Measurements from ENCODE around the gene JAKMIP2.

The JAKMIP2 gene

GRCh38 chr5:147752033-147752432, 30.5 kb downstream of the JAKMIP2 start (continued):
- TF ChIP-seq ZNF707 (tag by site-specific recombination; IDR thresholded peaks at IDR 0.05) (no peak), ZNF335 (tag by site-specific recombination; conservative IDR thresholded peaks at IDR 0.05) (no peak), PRDM4 (tag by site-specific recombination; IDR thresholded peaks at IDR 0.05) (peak; percentile 48), ZBTB17 (tag by site-specific recombination; IDR thresholded peaks at IDR 0.05) (no peak), REST (tag by site-specific recombination; IDR thresholded peaks at IDR 0.05) (no peak), ZNF830 (tag by site-specific recombination; IDR thresholded peaks at IDR 0.05; ENCODE audit: low read depth) (no peak), YY2 (tag by site-specific recombination; IDR thresholded peaks at IDR 0.05) (no peak), ZNF354C (tag by site-specific recombination; IDR thresholded peaks at IDR 0.05; ENCODE audit: borderline replicate concordance, low read depth) (no peak), ZNF645 (tag by site-specific recombination; IDR thresholded peaks at IDR 0.05) (no peak), ZNF488 (tag by site-specific recombination; IDR thresholded peaks at IDR 0.05) (no peak), CTCF (tag by site-specific recombination; IDR thresholded peaks at IDR 0.05) (no peak), ZNF513 (tag by site-specific recombination; IDR thresholded peaks at IDR 0.05) (no peak), ZNF670 (tag by site-specific recombination; IDR thresholded peaks at IDR 0.05; ENCODE audit: low read depth) (no peak), ZNF629 (tag by site-specific recombination; IDR thresholded peaks at IDR 0.05) (peak; percentile 34; the same call in 1 of the 2 replicates), ZNF394 (tag by site-specific recombination; IDR thresholded peaks at IDR 0.05; ENCODE audit: borderline replicate concordance) (no peak), ZNF660 (tag by site-specific recombination; IDR thresholded peaks at IDR 0.05) (no peak), OVOL3 (tag by site-specific recombination; IDR thresholded peaks at IDR 0.05) (no peak), ZSCAN23 (tag by site-specific recombination; IDR thresholded peaks at IDR 0.05) (no peak), ELK4 (IDR thresholded peaks at IDR 0.05; ENCODE audit: borderline replicate concordance, low read depth, low read length) (no peak), KLF17 (tag by site-specific recombination; IDR thresholded peaks at IDR 0.05) (no peak), ZNF398 (tag by site-specific recombination; IDR thresholded peaks at IDR 0.05) (no peak), WT1 (tag by site-specific recombination; IDR thresholded peaks at IDR 0.05) (peak; percentile 87), ZNF175 (tag by site-specific recombination; IDR thresholded peaks at IDR 0.05) (no peak), YY1 (tag by site-specific recombination; IDR thresholded peaks at IDR 0.05) (no peak), ZNF544 (tag by site-specific recombination; IDR thresholded peaks at IDR 0.05) (no peak)
